IMR-90 (cell line): ENCODE results near the gene BCL7A. TPM values are rescaled to one million over a fixed set of nuclear protein-coding genes. Genes with fewer than 3 reads are reported as not detected.
"Not testable (repeated sequence)": the region's sequence is repeated elsewhere in the genome, so short reads cannot be mapped to it uniquely, and the experiment has no call there.

Experiments used
- ATAC-seq: fragments of 200-7000 bp; cut with Tn5 transposase; 2 replicates; pipeline ENCODE4 v1.9.1; 2020; ENCODE audit warnings: low read depth, mild to moderate bottlenecking, moderate library complexity
- BruUV-seq: library from RNA; stranded (reverse); fragments of 400-500 nt; replicated peaks from 2 replicates; lab custom pipeline; 2021; lab: Mats Ljungman, UMichigan
- CTCF ChIA-PET: fragments of 300-600 bp; formaldehyde crosslinking; extraction: SDS; loops from one replicate; lab custom pipeline; 2021; ENCODE audit warnings: antibody characterized with exemption; lab: Yijun Ruan, JAX
- POLR2A ChIA-PET: fragments of 300-600 bp; sonication (Branson Sonifier 250); formaldehyde crosslinking; loops from one replicate; lab custom pipeline; 2022; ENCODE audit warnings: antibody characterized with exemption; ENCODE audit not compliant: unreplicated experiment; lab: Charles Lee
- DNase-seq: peaks from one replicate; pipeline ENCODE4 v3.0.0; 2013
- H2AFZ ChIP-seq: replicated peaks from 2 replicates; pipeline ENCODE3; 2013; ENCODE audit warnings: low read length, mild to moderate bottlenecking; ENCODE audit not compliant: poor library complexity
- H2AK5ac ChIP-seq: 2 replicates; pipeline ENCODE4 v1.6.1; 2013; ENCODE audit warnings: low read depth, low read length, inconsistent platforms
- H2AK9ac ChIP-seq: replicated peaks from 2 replicates; pipeline ENCODE3; 2013; ENCODE audit warnings: mild to moderate bottlenecking, low read depth, low read length, moderate library complexity; ENCODE audit not compliant: poor library complexity
- H2BK120ac ChIP-seq: 2 replicates; pipeline ENCODE4 v1.6.1; 2013; ENCODE audit warnings: low read depth, low read length, inconsistent platforms
- H2BK15ac ChIP-seq: 3 replicates; pipeline ENCODE4 v1.6.1; 2013; ENCODE audit warnings: low read depth, low read length, inconsistent platforms
- H2BK20ac ChIP-seq: 2 replicates; pipeline ENCODE4 v1.6.1; 2013; ENCODE audit warnings: low read depth, mild to moderate bottlenecking, inconsistent platforms, low read length, moderate library complexity
- H2BK5ac ChIP-seq: 2 replicates; pipeline ENCODE4 v1.6.1; 2013; ENCODE audit warnings: mild to moderate bottlenecking, low read depth, low read length, inconsistent platforms; ENCODE audit not compliant: poor library complexity, severe bottlenecking
- H3K14ac ChIP-seq: replicated peaks from 2 replicates; pipeline ENCODE4 v1.6.1; 2013; ENCODE audit warnings: low read depth, low read length, inconsistent platforms
- H3K18ac ChIP-seq: 2 replicates; pipeline ENCODE4 v1.6.1; 2013; ENCODE audit warnings: low read depth, low read length, control low read depth
- H3K23ac ChIP-seq: 2 replicates; pipeline ENCODE4 v1.6.1; 2013; ENCODE audit warnings: low read depth, low read length, inconsistent platforms
- H3K27ac ChIP-seq: 2 replicates; pipeline ENCODE4 v1.5.1; 2013; ENCODE audit warnings: mild to moderate bottlenecking, control low read depth, low read length; ENCODE audit not compliant: insufficient read depth
- H3K27me3 ChIP-seq: 2 replicates; pipeline ENCODE4 v1.6.1; 2013; ENCODE audit warnings: low read length; ENCODE audit not compliant: control insufficient read depth, insufficient read depth
- H3K36me3 ChIP-seq: 2 replicates; pipeline ENCODE4 v1.6.1; 2013; ENCODE audit warnings: low read length, mixed read lengths; ENCODE audit not compliant: control insufficient read depth, insufficient read depth
- H3K4ac ChIP-seq: 2 replicates; pipeline ENCODE4 v1.6.1; 2013; ENCODE audit warnings: low read depth, low read length, inconsistent platforms
- H3K4me1 ChIP-seq: 2 replicates; pipeline ENCODE4 v1.6.1; 2013; ENCODE audit warnings: low read length, mixed read lengths; ENCODE audit not compliant: control insufficient read depth, insufficient read depth
- H3K4me2 ChIP-seq: 2 replicates; pipeline ENCODE4 v1.6.1; 2013; ENCODE audit warnings: low read depth, mild to moderate bottlenecking, control low read depth, low read length, moderate library complexity
- H3K4me3 ChIP-seq: 2 replicates; pipeline ENCODE4 v1.5.1; 2013; ENCODE audit warnings: low read depth, mild to moderate bottlenecking, control low read depth, low read length, moderate library complexity; ENCODE audit not compliant: insufficient read depth
- H3K56ac ChIP-seq: 2 replicates; pipeline ENCODE4 v1.6.1; 2013; ENCODE audit warnings: low read length, inconsistent platforms; ENCODE audit not compliant: insufficient read depth; ENCODE audit errors: extremely low read depth
- H3K79me1 ChIP-seq, 2 experiments: 2 replicates each; pipeline ENCODE4 v1.6.1; 2013; ENCODE audit warnings: low read length in 2 of 2, inconsistent platforms in 1 of 2, low read depth in 1 of 2
- H3K9ac ChIP-seq: 2 replicates; pipeline ENCODE4 v1.6.1; 2013; ENCODE audit warnings: low read depth, low read length, control low read depth
- H3K9me1 ChIP-seq: 2 replicates; pipeline ENCODE4 v1.6.1; 2013; ENCODE audit warnings: low read length, inconsistent platforms; ENCODE audit not compliant: insufficient read depth
- H3K9me3 ChIP-seq: 2 replicates; pipeline ENCODE4 v1.6.1; 2013; ENCODE audit warnings: low read length; ENCODE audit not compliant: control insufficient read depth, insufficient read depth
- H4K20me1 ChIP-seq: 2 replicates; pipeline ENCODE4 v1.6.1; 2013; ENCODE audit warnings: low read length, inconsistent platforms; ENCODE audit not compliant: insufficient read depth
- H4K5ac ChIP-seq: 2 replicates; pipeline ENCODE4 v1.6.1; 2013; ENCODE audit warnings: mild to moderate bottlenecking, low read depth, low read length, control low read depth
- H4K8ac ChIP-seq, 2 experiments: 2 replicates each; pipeline ENCODE4 v1.6.1; 2013; ENCODE audit warnings: low read depth in 2 of 2, low read length in 2 of 2, control low read depth in 1 of 2, inconsistent platforms in 1 of 2
- H4K91ac ChIP-seq: 2 replicates; pipeline ENCODE4 v1.6.1; 2013; ENCODE audit warnings: low read depth, low read length, inconsistent platforms; ENCODE audit not compliant: insufficient read depth
- RCOR1 ChIP-seq: IDR thresholded peaks from 2 replicates; pipeline ENCODE4 v1.6.1; 2012; ENCODE audit warnings: mild to moderate bottlenecking, low read length, improper control_type of control experiment; ENCODE audit not compliant: insufficient replicate concordance
- WGBS, 2 experiments: methylation state at CpG; one replicate each; pipeline versions ENCODE4 v1.1.5 to v1.1.7; 2013; ENCODE audit warnings: missing lambda C conversion rate in 2 of 2; ENCODE audit not compliant: insufficient read length in 1 of 2; ENCODE audit errors: extremely low coverage in 2 of 2; 5-methylcytosine and 5-hydroxymethylcytosine counted together
- dilution Hi-C: fragments of 300-500 bp; cut with HindIII; formaldehyde crosslinking; loops from one replicate; pipeline ENCODE4 v1.14.3; 2018; ENCODE audit warnings: low sequenced_read_pairs; ENCODE audit not compliant: unreplicated experiment
- in situ Hi-C: fragments of 300-500 bp; cut with MboI; formaldehyde crosslinking; loops from 3 replicates; pipeline ENCODE4 v1.14.3; 2019; ENCODE audit warnings: low sequenced_read_pairs, inconsistent platforms, mixed read lengths
- intact Hi-C: fragments of 100-400 bp; cut with micrococcal nuclease; formaldehyde crosslinking; loops from 2 replicates; pipeline ENCODE4 v1.10.0; 2022
- polyA plus RNA-seq, 3 experiments: library from polyadenylated mRNA; depleted of rRNA; stranded (reverse); fragments of >200 nt; gene quantifications; 2 replicates each; pipeline ENCODE4 v1.2.3, GENCODE V29; 2012; ENCODE audit warnings: low replicate concordance in 1 of 3
- total RNA-seq: library from RNA; depleted of rRNA; stranded (reverse); fragments of >200 nt; gene quantifications from 2 replicates; pipeline ENCODE4 v1.2.3, GENCODE V29; 2012

BCL7A gene
- total and polyA plus RNA-seq, 2 of the 4 experiments (the other 2 are of a cell fraction): 5.6 to 7.9 TPM

DNA sequence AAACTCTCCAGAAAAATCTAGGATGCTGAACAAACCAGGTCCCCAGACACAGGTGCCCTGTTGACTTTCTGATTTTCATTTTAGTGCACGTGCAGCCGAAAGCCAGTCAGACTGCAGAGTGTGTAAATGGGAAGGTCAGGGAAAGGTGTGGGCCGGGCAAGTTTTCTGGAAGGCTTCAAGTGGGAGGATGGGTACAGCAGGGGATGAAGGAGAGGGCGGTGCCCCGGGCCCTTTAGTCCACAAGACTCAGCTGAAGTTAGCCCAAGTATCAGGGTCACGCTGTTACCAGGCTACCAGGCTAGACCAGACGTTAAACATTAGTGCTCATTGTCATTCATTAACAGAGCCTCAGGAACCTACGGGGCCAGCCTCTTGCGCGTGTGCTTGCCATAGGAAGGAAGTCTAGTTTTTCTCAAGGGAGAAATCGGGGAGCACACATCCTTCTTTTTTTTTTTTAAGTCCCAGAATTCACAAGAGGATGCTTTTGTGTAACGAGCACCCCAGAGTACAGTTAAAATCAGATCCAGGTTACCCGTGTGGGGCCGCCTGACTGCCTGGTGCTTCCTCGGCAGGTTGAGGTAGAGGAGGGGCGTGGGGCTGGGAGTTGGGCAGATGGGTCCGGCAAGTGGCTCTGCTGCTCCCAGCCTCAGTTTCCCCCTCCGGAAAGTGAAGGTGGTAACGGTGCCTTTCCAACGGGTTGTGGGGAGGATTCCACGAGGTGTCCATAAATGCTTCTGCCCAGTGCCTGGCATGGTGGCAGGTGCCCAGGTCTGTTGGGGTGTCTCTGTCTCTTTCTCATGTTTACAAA lies 19.1 kb downstream of the BCL7A start (continued):
- TF ChIP-seq RCOR1: no peak

DNA sequence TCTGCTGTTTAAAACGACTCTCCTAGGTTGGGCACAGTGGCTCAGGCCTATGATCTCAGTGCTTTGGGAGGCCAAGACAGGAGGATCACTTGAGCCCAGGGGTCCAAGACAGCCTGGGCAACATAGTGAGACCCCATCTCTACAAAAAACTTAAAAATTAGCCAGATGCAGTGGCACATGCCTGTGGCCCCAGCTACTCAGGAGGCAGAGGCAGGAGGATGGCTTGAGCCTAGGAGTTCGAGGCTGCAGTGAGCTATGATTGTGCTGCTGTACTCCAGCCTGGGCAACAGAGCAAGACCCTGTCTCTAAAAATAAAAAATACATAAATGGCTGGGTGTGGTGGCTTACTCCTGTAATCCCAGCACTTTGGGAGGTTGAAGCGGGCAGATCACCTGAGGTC lies 19.8 kb downstream of the BCL7A start:
- in situ Hi-C loops, H3K9me1 ChIP-seq, H2BK20ac ChIP-seq, H4K5ac ChIP-seq, H4K20me1 ChIP-seq, H2AK5ac ChIP-seq, H2AFZ ChIP-seq, H3K4ac ChIP-seq, H3K9ac ChIP-seq, ATAC-seq, H2BK5ac ChIP-seq, H2BK15ac ChIP-seq, dilution Hi-C loops, H3K9me3 ChIP-seq, H4K91ac ChIP-seq, H4K8ac ChIP-seq, H3K4me3 ChIP-seq, BruUV-seq, intact Hi-C loops, H2BK120ac ChIP-seq, H3K4me2 ChIP-seq, POLR2A ChIA-PET, H3K18ac ChIP-seq, DNase-seq, H3K4me1 ChIP-seq, CTCF ChIA-PET, H3K27ac ChIP-seq, H3K56ac ChIP-seq, H3K27me3 ChIP-seq, H3K23ac ChIP-seq, H3K14ac ChIP-seq, H3K79me1 ChIP-seq: not testable (repeated sequence)
- Histone ChIP-seq H2AK9ac (peak overlapping the region; percentile 85), H3K36me3 (peaks cover 18% of the 10 kb centered on the region)
- 100% methylated on average over 1 of the region's 3 CpGs; no CpG with 5 or more reads in 1 of the 2 experiments for WGBS, 2 experiments
